Measurements from ENCODE around the gene USB1. TPM values are rescaled to one million over a fixed set of nuclear protein-coding genes. Genes with fewer than 3 reads are reported as not detected.
"Not testable (repeated sequence)": the region's sequence is repeated elsewhere in the genome, so short reads cannot be mapped to it uniquely, and the experiment has no call there.

USB1 gene
- total RNA-seq, 4 donors from 2014 or later: 18.8 to 42.5 (median 33.4) TPM

DNA sequence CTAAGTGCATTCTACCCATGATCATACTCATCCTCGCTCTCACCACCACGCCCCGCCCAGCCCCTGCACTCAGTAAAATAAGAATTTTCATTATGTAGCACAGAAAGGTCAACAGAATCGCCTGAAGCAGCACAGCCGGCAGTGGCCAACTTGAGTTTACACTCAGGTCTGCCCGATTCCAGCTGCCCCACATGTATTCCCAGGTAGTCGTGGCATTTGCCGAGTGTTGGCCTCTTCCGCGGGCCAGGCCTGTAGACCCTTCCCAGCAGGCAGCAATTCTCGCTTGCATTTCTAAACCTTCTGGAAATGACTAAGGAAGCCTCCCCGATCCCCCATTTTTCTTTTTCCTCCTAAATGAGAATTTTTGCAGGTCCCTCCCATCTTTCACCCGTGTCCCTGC lies 30.9 kb upstream of the USB1 start:
- ATAC-seq (ENCODE audit: low FRiP score): no peak
- DNase-seq (ENCODE audit: low spot score): no peak
- TF ChIP-seq, protein P1, sequence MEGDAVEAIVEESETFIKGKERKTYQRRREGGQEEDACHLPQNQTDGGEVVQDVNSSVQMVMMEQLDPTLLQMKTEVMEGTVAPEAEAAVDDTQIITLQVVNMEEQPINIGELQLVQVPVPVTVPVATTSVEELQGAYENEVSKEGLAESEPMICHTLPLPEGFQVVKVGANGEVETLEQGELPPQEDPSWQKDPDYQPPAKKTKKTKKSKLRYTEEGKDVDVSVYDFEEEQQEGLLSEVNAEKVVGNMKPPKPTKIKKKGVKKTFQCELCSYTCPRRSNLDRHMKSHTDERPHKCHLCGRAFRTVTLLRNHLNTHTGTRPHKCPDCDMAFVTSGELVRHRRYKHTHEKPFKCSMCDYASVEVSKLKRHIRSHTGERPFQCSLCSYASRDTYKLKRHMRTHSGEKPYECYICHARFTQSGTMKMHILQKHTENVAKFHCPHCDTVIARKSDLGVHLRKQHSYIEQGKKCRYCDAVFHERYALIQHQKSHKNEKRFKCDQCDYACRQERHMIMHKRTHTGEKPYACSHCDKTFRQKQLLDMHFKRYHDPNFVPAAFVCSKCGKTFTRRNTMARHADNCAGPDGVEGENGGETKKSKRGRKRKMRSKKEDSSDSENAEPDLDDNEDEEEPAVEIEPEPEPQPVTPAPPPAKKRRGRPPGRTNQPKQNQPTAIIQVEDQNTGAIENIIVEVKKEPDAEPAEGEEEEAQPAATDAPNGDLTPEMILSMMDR (IDR thresholded peaks at IDR 0.05): no peak

DNA sequence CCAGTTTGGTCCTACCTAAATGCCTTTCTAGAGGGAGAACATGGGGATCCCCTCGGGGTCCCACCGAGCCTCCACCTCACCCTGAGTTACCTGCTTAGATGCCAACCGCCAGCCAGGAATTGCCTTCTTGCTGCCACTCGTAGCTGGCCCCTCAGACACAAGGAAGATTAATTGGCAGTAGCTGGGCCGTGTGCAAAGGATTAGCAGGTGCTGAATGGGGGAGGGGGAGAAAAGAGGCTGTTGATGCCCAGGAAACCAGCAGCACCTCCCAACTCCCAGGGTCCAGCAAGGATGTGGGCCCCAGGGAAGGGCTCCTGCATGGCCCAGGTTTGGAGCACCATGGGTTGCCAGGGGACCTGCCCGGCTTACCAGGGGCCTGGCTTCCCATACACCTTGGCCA lies 30.2 kb upstream of the USB1 start, which contains the start of gene CNGB1:
TSS of gene CNGB1 (minus strand) at position 159 of the 400 bp plus-strand sequence. CDS start 3,842 bp downstream, outside the sequence.
- ATAC-seq (ENCODE audit: low FRiP score) (no peak), DNase-seq (ENCODE audit: low spot score) (no peak)
- TF ChIP-seq, protein P1 (IDR thresholded peaks at IDR 0.05): no peak

DNA sequence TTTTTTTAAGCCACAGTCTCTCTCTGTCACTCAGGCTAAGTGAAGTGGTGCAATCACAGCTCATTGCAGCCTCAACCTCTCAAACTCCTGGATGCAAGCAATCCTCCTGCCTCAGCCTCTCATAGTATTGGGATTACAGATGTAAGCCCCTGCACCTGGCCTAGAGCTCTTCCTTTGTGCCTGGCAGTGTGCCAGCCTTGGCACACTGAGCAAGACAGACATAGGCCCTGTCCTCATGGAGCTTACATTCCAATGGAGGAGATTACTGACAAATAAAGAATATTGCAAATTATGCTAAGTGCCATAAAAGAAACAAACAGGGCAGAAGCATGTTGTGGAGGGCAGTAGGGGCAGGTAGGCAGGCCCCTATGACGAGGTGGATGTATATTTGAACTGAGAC lies 29.4 kb upstream of the USB1 start:
- no peak for DNase-seq (ENCODE audit: low spot score)
- no peak for ATAC-seq (ENCODE audit: low FRiP score)
- TF ChIP-seq, protein P1 (IDR thresholded peaks at IDR 0.05): no peak

DNA sequence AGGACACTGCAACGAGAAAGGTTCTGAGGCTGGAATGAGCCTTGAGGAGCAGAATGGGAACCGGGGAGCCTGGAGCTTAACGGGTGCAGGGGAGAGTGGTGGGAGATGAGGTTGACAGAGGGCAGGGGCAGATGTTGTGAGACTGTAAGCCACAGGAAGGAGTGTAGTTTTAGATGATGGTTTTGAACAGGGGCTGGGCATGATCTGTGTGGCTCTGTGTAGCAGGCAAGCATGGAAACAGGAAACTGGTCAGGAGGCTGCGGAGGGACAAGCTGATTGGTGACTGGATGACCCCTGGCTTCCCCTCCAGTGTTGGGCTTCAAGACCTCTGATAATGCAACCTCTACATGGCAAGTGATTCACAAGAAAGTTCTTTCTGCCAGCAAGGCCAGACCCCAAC lies 28.9 kb upstream of the USB1 start:
- DNase-seq (ENCODE audit: low spot score) (no peak), ATAC-seq (ENCODE audit: low FRiP score) (no peak)
- TF ChIP-seq, protein P1 (IDR thresholded peaks at IDR 0.05): no peak

DNA sequence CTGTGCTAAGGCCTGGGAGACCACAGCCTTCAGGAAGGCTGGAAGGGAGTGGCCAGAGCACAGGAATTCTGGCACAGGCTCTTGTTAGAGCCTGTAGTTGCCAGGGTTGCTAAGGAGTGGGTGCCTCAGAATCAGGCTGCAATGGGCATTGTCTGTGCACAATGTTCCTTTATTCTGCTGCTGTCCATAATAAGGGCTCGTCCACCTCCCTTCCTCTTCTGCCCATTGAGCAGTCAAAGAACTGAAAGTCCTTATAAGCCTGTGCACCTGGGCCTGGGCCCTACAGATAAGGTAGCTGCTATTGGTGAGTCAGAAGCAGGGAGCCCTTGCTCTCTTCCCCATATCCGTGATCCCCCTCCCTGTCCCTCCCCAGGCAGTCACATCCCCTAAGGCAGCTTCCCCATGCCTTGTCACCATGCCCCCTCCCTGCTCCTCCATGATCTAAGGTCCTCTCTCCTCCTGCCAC lies 24.8 kb upstream of the USB1 start:
- DNase-seq (ENCODE audit: low spot score) (no peak), ATAC-seq (ENCODE audit: low FRiP score) (peak; percentile 58)
- TF ChIP-seq, protein P1 (IDR thresholded peaks at IDR 0.05): no peak

DNA sequence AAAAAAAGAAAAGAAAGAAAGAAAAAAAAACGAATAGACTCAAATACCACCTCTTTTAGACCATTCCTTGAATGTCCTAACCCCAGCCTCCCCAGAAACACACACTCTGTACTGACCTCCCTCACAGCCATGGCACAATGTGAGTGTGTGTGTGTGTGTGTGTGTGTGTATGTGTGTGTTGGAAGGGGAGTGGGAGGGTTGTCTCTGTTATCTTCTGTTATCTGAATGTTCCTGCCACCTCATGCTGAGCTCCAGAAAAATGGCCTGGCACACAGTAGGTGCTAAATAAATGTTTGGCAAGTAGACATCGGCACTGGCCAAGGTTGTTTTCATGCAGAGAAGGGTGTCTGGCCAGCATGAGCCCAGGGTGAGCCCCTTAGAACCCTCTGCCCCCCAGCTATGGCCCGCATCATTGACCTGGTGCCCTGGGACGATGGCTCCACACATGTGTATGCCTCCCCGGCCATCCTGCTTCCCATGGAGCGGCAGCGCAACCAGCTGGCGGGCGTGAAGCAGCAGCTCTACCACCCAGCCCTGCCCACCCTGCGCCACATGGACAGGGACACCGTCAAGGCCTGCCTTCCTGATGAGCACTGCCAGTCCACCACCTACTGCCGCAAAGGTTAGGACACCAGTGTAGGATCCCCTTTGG lies 23.7 kb upstream of the USB1 start:
- TF ChIP-seq, protein P1 (IDR thresholded peaks at IDR 0.05): no peak
- DNase-seq (ENCODE audit: low spot score) (no peak), ATAC-seq (ENCODE audit: low FRiP score) (no peak)

DNA sequence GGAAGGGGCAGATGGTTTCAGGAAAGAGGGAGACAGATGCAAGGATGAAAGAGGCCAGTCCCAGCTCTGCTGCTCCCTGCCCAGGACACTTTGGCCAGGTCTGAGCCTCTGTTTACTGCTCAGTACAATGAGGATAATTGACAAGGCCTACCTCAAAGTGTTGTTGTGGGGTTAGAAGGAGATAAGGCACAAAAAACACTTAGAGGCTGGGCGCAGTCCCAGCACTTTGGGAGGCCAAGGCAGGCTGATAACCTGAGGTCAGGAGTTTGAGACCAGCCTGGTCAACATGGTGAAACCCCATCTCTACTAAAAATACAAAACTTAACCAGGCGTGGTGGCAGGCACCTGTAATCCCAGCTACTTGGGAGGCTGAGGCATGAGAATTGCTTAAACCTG lies 23.1 kb upstream of the USB1 start:
- ATAC-seq (ENCODE audit: low FRiP score); DNase-seq (ENCODE audit: low spot score): not testable (repeated sequence)

Data from omental fat pad (tissue), 4 donors.